ENCODE results near the gene MAB21L4.
A peak's percentile ranks its signal among the peaks of the same experiment; 100 is the strongest.

Gene MAB21L4

DNA sequence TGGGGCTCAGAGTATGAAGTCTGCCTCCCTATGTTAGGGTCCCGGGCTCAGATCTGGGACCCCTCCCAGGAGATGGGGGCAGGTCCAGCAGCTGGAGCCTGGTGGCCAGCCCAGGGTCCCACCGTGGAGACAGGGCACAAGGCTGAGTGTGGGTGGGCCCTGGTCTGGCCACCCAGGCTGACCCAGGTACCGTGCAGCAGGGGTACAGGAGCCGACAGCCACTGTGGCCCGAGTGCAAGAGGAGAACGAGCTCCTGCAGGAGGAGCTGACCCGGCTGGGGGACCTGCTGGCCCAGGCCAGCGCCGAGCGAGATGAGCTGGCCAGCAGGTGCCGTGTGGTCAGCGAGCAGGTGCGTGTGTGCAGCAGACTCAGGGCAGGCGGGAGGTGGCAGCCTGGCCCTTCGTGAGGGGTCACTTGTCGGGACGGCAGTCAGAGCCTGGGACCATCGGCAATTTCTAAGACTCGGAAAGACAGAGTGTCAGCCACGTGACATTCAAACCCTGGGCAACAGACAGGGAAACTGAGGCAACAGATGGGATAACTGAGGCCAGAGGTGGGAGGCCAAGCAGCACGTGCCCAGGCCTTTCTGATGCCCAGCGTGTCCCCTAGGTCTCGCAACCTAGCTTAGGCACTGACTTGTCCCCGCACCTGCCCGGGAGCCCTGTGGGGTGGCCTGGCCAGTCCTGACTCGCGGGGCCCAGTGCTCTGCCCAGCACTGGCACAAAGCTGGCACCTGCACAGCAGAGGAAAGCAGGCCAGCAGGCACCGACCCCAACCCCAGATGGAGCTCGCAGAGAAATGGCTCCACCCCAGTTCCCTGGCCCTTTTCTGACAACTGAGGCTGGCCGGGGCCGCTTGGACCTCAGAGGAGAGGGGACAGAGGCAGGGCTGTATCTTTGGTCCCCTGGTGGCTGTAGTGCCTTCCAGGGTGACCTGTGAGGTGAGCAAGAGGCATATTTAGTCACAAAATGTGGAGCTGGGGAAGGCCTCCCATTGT lies 24.1 kb upstream of the MAB21L4 start:
- no peak for DNase-seq
- H3K4me3 Mint-ChIP-seq, result no peak overlapping the region
- peaks cover 8 to 43% of the 10 kb centered on the region in 2 donors for H3K27me3 Mint-ChIP-seq
- H3K9me3 Mint-ChIP-seq, result no peaks in the 10 kb centered on the region
- no peaks in the 10 kb centered on the region for H3K36me3 Mint-ChIP-seq (ENCODE audit: insufficient read depth)
- H3K4me1 Mint-ChIP-seq (ENCODE audit: low read depth in 2 of 2), result peaks cover 0 to 3% of the 10 kb centered on the region in 2 donors
- ATAC-seq (replicated peaks), result no peak
- no peak overlapping the region for H3K27ac Mint-ChIP-seq

DNA sequence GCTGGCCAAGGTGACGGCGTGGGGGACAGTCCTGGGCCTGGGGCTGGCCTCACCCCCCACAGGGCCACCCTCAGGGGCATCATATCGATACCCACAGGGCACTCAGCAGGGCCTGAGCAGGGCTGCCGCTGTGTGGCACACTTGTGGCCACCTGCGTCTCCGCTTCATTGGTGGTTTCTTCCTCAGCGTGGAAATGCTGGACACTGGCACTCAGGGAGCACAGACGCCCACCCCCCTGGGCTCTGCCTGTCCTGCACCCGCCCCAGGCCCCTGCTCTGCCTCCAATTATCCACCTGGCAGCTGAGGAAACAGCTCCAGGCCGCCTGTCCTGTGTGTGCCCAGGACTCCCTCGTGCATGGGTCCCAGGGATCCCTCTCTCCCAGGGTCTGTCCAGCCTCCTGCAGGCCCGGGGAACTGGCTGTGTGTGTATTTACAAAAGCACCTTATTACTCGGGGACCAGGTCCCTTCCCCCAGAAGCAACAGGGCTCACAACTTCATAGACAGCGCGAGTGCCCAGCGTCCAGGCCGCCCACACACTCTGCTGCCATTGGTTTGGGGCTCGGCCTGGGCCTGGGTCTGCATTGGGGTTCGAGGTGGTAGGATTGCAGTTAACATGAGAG lies 23.3 kb upstream of the MAB21L4 start:
- Mint-ChIP-seq H3K9me3 (no peaks in the 10 kb centered on the region), H3K36me3 (ENCODE audit: insufficient read depth) (no peaks in the 10 kb centered on the region)
- ATAC-seq (replicated peaks), result no peak

GRCh38 chr2:240918258-240919091 lies 22.5 kb upstream of the MAB21L4 start:
- no peak for DNase-seq
- peaks cover 0 to 3% of the 10 kb centered on the region in 2 donors for H3K4me1 Mint-ChIP-seq (ENCODE audit: low read depth in 2 of 2)
- no peak for ATAC-seq (replicated peaks)
- H3K27ac Mint-ChIP-seq, result no peak overlapping the region
- no peaks in the 10 kb centered on the region for H3K9me3 Mint-ChIP-seq
- no peak overlapping the region for H3K4me3 Mint-ChIP-seq
- no peaks in the 10 kb centered on the region for H3K36me3 Mint-ChIP-seq (ENCODE audit: insufficient read depth)
- peaks cover 10 to 59% of the 10 kb centered on the region in 2 donors for H3K27me3 Mint-ChIP-seq

More for the DNA sequence above, 23.3 kb upstream of the MAB21L4 start:
- no peak for DNase-seq
- Mint-ChIP-seq H3K4me3 (no peak overlapping the region), H3K4me1 (ENCODE audit: low read depth in 2 of 2) (peaks cover 0 to 3% of the 10 kb centered on the region in 2 donors), H3K27me3 (peaks cover 8 to 51% of the 10 kb centered on the region in 2 donors), H3K27ac (no peak overlapping the region)

DNA sequence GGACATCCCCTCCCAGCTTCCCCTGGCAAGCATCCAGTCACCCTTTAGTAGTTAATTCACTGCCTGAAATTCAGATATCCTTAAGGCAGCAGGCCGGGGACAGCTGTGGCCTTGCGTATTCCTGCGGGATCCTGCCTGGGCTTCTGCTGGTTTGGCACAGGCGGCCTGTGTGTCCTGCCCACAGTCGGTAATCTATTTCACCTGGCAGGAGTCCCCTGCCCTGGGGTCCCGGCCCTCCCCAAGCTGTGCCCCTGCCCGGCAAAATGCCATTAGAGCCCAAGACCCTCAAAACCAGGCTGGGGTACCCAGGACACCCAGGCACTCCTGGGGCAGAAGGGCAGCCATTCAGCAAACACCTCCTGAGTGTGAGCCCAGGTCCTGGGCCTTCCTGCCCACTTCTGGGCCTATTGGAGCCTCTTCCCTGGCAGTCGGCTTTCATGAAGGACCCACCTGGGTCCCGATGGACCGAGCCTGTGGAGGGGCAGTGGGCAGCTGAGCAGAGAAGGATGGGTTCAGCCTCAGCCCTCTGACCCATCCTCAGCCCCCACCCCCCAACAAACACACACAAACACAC lies 21.8 kb upstream of the MAB21L4 start:
- Mint-ChIP-seq H3K36me3 (ENCODE audit: insufficient read depth) (no peaks in the 10 kb centered on the region), H3K4me3 (no peak overlapping the region), H3K4me1 (ENCODE audit: low read depth in 2 of 2) (peaks cover 0 to 3% of the 10 kb centered on the region in 2 donors), H3K9me3 (no peaks in the 10 kb centered on the region), H3K27ac (no peak overlapping the region), H3K27me3 (peaks cover 15 to 66% of the 10 kb centered on the region in 2 donors)
- ATAC-seq (replicated peaks), result no peak
- no peak for DNase-seq

- Mint-ChIP-seq H3K27me3 (peaks cover 21 to 72% of the 10 kb centered on the region in 2 donors), H3K4me3 (no peak overlapping the region), H3K36me3 (ENCODE audit: insufficient read depth) (no peaks in the 10 kb centered on the region), H3K4me1 (ENCODE audit: low read depth in 2 of 2) (peaks cover 0 to 3% of the 10 kb centered on the region in 2 donors), H3K9me3 (no peaks in the 10 kb centered on the region), H3K27ac (no peak overlapping the region)
- ATAC-seq (replicated peaks), result no peak
- DNase-seq, result no peak
Measured at GRCh38 chr2:240917009-240917683, 21.2 kb upstream of the MAB21L4 start.

DNA sequence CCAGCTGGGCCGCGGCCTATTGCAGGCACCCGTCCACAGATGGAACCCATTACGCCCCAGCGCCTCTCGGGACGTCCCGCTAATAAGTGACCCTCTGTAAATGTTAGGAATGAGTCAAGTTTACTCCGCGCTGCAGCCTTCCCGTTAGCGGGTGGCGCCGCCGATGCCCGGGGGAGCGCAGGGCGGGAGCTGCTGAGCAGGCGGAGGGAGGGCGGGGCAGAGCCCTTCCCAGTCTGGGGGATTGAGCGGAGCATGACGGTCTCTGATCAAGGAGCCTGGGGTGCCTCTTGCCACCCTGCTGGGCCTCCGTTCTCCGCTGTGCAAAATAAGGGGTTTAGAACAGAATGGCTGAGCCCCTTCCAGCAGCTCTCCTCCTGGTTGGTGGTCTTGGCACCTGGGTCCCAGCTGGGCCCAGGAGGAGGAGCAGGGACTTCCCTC lies 20.6 kb upstream of the MAB21L4 start:
- no peaks in the 10 kb centered on the region for H3K9me3 Mint-ChIP-seq
- no peak overlapping the region for H3K4me3 Mint-ChIP-seq
- H3K27ac Mint-ChIP-seq, result no peak overlapping the region
- H3K27me3 Mint-ChIP-seq, result peaks cover 26 to 78% of the 10 kb centered on the region in 2 donors
- DNase-seq (no peak), ATAC-seq (replicated peaks) (no peak)
- peaks cover 0 to 3% of the 10 kb centered on the region in 2 donors for H3K4me1 Mint-ChIP-seq (ENCODE audit: low read depth in 2 of 2)
- H3K36me3 Mint-ChIP-seq (ENCODE audit: insufficient read depth), result no peaks in the 10 kb centered on the region

- ATAC-seq (replicated peaks) (no peak), DNase-seq (no peak)
- Mint-ChIP-seq H3K9me3 (no peaks in the 10 kb centered on the region), H3K4me3 (no peak overlapping the region), H3K27me3 (peaks cover 29 to 83% of the 10 kb centered on the region in 2 donors), H3K36me3 (ENCODE audit: insufficient read depth) (no peaks in the 10 kb centered on the region), H3K4me1 (ENCODE audit: low read depth in 2 of 2) (peaks cover 0 to 3% of the 10 kb centered on the region in 2 donors), H3K27ac (no peak overlapping the region)
Measured at GRCh38 chr2:240915526-240916341, 19.8 kb upstream of the MAB21L4 start.

GRCh38 chr2:240914645-240915525 lies 18.9 kb upstream of the MAB21L4 start:
- peaks cover 0 to 3% of the 10 kb centered on the region in 2 donors for H3K4me1 Mint-ChIP-seq (ENCODE audit: low read depth in 2 of 2)
- no peak for ATAC-seq (replicated peaks)
- no peaks in the 10 kb centered on the region for H3K36me3 Mint-ChIP-seq (ENCODE audit: insufficient read depth)
- H3K27me3 Mint-ChIP-seq, result peaks cover 35 to 89% of the 10 kb centered on the region in 2 donors
- no peak overlapping the region for H3K27ac Mint-ChIP-seq
- no peak overlapping the region for H3K4me3 Mint-ChIP-seq
- no peaks in the 10 kb centered on the region for H3K9me3 Mint-ChIP-seq
- DNase-seq, result no peak

DNA sequence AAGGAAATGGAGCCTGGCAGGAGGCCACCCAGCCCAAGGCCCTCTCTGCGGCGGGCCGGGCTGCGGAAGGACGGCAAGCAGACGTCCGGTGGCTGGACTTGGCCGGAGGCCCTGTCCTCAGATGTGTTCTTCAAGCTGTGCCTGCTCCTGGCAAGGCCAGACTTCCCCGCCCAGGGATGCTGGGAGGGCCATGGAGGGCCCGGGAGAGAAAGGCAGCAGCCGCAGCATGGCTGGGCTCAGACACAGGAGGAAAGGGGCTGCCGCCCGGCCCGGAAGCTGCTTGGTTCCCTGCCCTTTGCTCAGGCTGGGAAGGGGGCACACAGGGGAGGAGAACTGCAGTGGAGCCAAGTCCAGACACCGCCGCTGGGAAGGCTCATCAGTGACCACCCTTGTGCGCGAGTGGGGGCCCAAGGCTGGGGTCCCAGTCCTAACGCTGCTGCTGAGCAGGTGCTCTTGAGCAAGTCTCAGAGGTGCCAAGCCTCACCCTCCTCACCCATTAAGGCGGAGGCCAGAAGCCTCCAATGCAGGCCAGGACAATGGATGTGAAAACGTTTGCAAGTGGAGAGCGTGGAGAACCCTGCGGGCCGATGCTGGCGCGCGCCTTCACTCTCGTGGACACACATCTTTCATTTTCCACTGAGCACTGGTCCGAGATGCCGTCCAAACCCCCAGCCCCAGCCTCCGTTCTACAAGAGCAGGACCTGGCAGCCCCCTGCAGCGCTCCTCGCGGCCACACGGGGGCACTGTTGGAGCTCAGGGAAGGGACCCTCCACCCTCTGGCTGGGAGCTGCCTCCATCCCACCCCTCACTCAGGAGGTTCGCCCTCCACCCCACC lies 18.1 kb upstream of the MAB21L4 start:
- Mint-ChIP-seq H3K36me3 (ENCODE audit: insufficient read depth) (no peaks in the 10 kb centered on the region), H3K27ac (no peak overlapping the region), H3K27me3 (peaks cover 41 to 89% of the 10 kb centered on the region in 2 donors), H3K4me1 (ENCODE audit: low read depth in 2 of 2) (peaks cover 0 to 3% of the 10 kb centered on the region in 2 donors), H3K4me3 (no peak overlapping the region), H3K9me3 (no peaks in the 10 kb centered on the region)
- DNase-seq (peak; percentile 44), ATAC-seq (replicated peaks) (peak; percentile 32)

GRCh38 chr2:240912878-240913809 lies 17.2 kb upstream of the MAB21L4 start:
- Mint-ChIP-seq H3K4me1 (ENCODE audit: low read depth in 2 of 2) (peaks cover 0 to 3% of the 10 kb centered on the region in 2 donors), H3K36me3 (ENCODE audit: insufficient read depth) (no peaks in the 10 kb centered on the region), H3K27ac (no peak overlapping the region), H3K4me3 (no peak overlapping the region), H3K9me3 (no peaks in the 10 kb centered on the region), H3K27me3 (peaks cover 41 to 81% of the 10 kb centered on the region in 2 donors)
- no peak for DNase-seq
- ATAC-seq (replicated peaks), result no peak

All from effector memory CD8-positive, alpha-beta T cell (primary cell).